Jurkat, Clone E6-1 (cell line): ENCODE data around the gene UPB1.

Source experiments
- DNase-seq: peaks from one replicate; pipeline ENCODE4 v3.0.0-alpha.2; 2011; ENCODE audit warnings: low read depth, low spot score
- H3K4me3 ChIP-seq: 2 replicates; pipeline ENCODE4 v1.5.1; 2011; ENCODE audit warnings: mild to moderate bottlenecking, low read length, control low read depth, moderate library complexity

The UPB1 gene

DNA sequence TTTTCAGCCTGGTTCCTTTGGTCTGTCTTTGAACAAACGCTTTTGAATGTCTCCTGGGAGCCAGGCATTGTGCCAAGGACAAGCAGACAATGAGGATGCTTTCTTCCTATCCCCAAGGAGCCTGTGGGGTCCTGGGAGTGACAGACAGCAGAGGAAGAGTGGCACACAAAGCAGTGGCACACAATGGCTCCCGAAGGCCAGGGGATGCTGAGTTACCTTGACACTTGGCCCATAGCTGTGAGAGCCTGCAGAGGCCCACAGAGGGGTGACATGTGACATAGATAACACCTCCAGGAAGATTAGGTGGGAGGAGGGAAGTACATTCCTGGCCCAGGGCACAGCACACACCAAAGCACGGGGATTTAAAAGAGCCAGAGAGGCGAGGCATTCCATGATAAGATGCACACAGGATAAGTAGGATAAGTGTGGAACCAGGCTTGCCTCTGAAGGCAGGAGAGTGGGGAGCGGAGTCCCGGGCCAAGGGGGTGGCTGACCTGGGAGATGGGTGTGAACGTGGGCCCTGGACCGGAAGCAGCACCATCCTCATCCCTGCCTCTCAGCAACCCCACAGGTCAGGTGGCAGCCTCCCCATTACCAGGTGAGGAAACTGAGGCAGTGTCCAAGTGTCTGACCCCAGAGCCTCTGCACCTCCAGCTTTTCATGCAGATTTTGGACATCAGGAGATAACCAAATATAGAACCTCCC is 6.3 kb downstream of the UPB1 start:
- DNase-seq: no peak
- H3K4me3 ChIP-seq: no peak overlapping the region

DNA sequence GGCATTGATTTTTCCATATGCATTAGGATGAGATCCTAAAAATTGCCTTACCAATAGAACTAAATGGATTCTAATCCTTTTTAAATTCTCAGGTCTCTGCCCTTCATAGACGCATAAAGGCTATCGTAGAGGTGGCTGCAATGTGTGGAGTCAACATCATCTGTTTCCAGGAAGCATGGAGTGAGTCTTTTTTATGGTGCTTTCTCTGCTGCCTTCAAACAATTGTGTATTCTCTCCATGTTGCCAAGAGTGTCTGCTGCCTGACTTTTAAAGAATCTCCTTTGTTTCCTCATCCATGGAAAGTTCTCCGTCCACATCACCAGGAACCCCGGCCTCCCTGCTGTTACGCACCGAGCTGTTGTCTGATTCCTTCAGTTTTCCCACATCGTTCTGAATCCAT is 6.9 kb downstream of the UPB1 start:
- no peak for DNase-seq
- no peak overlapping the region for H3K4me3 ChIP-seq

DNA sequence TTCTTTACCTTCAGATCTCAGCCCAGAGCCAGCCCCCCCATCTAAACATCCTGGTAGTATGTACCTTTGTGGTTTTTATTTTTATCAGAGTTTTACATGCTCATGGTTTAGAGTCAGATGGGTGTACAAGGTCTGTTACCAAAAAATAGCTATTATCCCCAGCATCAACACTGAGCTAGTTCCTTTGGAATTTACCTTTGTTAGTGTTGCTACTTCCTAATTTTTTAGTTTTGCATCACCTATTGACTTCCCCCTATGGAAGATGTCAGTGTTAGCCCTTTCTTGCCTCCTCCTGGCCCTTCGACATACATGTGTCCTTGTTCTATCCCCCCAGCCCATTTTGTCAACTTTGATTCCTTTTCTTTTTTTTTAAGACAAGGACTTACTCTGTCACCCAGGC is 7.4 kb downstream of the UPB1 start:
- DNase-seq: no peak
- no peak overlapping the region for H3K4me3 ChIP-seq

DNA sequence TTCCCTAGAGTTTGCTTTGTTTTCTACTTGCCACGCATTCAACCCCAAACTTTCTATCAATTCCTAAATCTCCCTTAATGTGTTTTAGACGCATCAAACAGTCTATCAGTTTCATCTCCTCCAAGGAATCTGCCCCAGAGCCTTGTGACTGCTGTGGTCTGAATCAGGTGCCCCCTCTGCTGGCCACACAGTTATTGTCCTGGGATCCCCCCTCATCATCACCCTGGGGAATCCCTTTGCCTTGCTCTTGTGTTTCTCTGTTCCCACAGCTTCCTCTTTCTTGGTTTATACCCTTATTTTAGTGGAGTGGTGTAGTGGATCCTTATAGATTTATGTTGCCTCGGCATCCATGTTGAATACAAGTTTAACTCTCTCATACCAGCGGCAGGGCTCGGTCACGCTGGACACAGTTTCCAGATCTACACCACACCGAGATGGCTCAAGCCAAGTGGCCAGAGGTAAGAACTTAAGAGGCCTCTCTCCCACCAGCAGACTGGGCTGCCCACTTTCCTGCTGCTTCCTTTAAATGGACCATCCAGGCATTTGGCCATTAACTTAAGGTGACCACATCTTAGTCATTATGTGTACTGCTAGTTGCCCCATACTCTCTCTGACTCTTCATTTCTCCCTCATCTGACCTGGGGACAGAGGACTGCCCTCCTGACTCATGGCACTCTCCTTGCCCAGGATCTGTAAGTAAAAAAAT is 8.2 kb downstream of the UPB1 start:
- no peak overlapping the region for H3K4me3 ChIP-seq

DNA sequence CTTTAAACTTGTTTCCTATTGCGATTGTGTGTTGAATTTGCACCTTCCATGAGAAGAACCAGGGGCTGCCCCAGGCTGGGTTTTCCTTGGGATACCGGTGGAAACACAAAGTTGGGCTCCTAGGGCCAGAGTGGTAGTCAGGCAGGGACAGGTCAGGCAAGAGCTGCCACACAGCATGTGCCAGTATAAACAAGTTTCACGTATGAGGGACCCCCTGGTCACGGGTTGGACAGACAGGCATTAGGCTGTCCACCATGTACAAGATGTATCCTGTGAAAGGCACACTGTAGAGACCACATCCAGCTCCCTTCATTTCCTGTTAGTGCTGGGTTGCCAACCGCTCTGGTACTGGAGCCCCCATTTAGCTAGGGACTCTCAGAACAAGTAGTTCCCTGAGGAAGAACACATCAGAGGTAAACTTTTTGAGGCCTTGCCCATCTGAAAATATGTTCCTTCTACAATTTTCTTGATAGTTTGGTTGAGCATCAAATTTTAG is 8.8 kb downstream of the UPB1 start:
- DNase-seq: no peak
- no peak overlapping the region for H3K4me3 ChIP-seq

More for the DNA sequence above, 8.2 kb downstream of the UPB1 start:
- peak; percentile 44 for DNase-seq

DNA sequence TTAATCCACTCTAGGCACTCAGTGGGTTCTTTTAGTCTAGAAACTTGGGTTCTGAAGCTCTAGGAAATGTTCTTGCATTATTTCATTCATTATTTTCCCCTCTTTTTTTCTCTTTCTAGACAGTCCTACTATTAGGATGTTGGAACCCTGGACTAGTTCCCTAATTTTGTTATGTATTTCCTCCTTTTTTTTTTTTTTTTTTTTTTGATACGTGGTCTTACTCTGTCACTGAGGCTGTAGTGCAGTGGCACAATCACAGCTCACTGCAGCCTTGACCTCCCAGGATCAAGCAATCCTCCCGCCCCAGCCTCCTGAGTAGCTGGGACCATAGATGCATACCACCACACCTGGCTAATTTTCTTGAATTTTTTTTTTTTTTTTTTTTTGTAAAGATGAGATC is 9.4 kb downstream of the UPB1 start:
- H3K4me3 ChIP-seq: no peak overlapping the region
- no peak for DNase-seq

DNA sequence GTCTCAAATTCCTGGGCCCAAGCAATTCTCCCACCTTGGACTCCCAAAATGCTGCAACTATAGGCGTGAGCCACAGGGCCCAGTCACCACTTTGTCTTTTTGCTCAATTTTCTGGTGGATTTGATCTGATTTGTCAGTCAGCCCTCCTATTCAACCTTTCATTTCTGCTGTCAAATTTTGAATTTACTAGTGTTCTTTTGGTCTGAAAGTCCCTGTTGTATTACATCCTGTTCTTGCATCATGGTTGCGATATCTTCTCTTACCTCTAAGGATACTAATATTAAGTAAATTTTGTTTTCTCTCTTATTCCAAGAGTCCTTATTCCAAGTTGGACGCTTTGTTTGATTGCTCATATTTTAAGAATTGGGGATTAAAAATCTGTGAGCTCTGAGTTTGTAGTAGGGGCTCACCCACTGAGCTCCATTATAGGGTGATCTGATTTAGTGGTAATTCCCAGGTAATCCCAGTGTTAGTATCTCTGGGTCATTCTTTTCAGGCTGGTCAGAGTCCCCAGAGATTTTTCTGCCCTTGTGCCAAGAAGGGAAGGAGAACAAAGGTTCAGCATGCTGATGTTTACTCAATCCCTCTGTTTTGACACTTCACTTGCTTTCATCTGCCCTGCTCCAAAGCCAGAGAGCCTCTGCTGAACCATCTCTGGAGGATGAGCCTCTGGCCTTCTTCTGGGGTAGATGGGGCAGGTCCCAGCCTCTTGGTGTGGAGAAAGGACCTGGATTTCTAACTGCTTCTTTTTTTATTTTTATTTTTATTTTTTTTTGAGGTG is 10.0 kb downstream of the UPB1 start:
- DNase-seq: no peak

DNA sequence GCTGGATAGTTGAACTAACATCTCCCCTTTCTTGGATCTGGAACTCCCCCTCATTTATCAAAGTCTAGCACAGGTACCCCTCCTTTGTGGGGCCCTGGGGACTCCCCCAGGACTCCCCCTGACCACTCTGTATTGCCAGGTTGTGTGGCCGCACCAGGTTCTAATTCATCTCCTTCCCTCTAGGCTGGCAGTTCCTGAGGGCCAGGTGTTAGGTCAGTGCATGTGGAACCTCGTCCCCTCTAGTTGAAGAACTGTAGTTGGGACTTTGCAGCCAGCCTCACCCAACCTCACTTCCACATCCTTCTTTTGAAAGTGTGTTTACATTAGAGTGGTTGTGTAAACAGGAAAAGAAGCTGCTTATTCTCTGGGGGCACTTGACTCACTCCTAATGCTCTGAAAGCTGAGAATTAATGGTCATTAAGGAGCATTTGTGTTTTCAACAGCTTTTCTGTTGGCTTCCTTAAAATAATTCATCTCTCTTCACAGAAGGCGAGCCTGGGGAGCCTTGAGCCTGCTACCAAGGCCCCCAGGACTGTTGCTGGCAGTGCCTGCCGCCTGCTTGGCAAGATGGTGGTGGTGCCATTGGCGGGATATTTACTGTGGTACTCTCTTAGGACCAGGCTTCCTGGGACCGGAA is 11.8 kb downstream of the UPB1 start:
- no peak overlapping the region for H3K4me3 ChIP-seq
- DNase-seq: no peak

More for the DNA sequence above, 10.0 kb downstream of the UPB1 start:
- H3K4me3 ChIP-seq: no peak overlapping the region

DNA sequence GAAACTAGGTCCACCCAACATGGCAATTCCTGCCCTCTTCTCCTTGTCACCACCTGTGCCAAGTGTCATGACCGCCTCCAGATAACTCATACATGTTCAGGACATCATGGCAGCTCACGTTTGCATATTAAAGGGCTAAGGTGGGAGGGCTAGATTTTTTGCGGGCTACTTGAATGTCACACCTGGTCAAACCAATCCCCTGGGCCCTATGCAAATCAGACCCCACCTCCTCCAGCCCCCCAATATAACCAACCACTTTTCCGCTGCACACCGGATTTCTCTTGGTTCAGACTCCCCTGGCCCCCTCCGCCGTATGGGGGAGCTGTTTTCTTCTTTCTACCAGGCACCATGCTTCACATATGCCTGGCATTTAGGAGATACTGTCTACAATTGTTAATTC is 12.6 kb downstream of the UPB1 start:
- DNase-seq: no peak
- H3K4me3 ChIP-seq: no peak overlapping the region

DNA sequence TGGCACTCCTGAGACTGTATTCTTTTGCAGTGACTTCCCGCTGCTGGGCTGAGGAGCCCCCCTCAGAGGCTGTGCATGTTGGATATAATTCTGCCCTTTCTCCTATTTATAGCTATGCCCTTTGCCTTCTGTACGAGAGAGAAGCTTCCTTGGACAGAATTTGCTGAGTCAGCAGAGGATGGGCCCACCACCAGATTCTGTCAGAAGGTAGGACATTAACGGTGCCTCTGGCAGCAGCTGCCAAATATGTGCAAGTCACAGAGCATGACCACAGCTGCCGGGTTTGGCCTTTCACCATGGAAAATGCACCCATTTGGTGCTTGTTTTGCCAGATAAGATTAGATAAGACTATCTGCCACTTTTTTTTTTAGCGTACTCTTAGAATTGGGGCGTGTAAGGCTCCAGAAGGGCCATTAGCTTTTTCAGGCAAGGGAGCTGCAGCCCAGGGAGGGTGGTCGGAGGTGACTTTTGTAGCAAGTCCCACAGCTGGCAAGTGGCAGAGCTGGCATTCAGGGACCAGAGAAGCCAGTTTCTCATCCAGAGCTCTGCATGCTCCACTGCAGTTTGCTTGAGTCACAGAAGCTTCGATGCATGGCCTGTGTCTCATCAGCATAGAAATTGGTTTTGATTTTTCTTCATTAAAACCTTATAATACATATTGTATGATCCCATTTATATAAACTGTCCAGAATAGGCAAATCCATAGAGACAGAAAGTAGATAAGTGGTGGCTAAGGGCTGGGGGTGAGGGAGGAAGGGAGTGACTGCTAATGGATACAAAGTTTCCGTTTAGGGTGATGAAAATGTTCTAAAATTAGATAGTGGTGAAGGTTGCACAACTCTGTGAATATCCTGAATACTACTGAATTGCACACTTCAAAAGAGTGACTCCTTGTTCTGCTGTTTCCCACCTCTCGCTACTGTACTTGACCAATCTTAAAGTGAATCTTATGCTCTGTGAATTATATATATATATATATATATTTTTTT is 15.8 kb downstream of the UPB1 start:
- no peak for DNase-seq
- no peak overlapping the region for H3K4me3 ChIP-seq

DNA sequence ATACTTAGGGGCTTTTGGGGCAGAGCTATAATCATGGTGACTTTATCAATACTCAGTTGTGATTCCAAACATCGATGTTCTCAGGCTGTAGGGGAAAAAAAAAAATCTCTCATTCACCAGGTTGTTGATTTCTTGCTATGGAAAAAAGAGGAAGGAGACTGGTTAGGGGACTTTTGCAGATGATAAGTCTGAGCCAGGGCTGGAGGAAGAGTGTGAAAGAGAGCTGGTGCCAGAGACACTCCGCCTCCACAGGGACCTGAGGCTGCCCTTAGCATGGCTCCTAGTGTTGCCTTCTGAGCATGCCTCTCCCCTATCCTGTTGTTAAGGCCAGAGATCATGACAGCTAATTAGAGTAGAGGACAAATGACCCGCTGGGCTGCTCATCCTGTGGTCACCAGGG is 16.9 kb downstream of the UPB1 start:
- no peak for DNase-seq
- no peak overlapping the region for H3K4me3 ChIP-seq

DNA sequence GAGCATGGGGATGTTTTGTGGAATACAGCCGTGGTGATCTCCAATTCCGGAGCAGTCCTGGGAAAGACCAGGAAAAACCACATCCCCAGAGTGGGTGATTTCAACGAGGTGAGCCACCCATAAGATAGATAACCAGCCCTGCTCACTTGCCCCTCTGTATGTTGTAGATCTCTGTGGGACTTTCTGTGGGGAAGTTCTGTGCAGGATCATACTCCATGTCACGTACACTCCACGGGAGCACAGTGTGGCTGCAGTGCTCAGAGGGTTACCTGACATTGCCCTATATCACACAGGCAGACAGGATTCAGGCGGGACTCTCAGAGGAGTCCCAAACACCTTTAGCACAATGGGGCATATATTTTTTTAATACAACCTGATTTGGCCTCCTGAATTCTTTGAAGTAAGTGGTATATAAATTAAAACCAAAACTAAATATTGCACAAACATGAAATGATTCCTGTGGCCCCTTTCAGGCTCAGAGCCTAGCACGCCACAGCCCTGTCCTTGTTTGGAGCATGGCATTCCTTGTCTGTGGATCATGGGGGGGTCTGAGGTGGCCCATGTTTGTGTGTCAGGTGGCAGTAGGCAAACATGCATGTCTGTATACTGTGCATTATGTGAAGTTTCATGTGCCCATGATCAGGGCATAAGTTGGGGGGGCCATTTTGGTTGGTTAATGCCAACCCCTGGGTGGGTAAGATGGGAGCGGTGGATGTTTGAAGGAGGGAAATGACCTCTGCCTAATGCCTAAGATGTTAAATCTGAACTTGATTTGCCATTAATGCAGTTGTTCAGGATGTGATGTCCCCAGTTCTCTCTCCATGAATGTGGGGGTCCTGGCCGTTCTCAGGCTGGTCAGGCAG is 18.5 kb downstream of the UPB1 start:
- no peak for DNase-seq
- H3K4me3 ChIP-seq: no peak overlapping the region

DNA sequence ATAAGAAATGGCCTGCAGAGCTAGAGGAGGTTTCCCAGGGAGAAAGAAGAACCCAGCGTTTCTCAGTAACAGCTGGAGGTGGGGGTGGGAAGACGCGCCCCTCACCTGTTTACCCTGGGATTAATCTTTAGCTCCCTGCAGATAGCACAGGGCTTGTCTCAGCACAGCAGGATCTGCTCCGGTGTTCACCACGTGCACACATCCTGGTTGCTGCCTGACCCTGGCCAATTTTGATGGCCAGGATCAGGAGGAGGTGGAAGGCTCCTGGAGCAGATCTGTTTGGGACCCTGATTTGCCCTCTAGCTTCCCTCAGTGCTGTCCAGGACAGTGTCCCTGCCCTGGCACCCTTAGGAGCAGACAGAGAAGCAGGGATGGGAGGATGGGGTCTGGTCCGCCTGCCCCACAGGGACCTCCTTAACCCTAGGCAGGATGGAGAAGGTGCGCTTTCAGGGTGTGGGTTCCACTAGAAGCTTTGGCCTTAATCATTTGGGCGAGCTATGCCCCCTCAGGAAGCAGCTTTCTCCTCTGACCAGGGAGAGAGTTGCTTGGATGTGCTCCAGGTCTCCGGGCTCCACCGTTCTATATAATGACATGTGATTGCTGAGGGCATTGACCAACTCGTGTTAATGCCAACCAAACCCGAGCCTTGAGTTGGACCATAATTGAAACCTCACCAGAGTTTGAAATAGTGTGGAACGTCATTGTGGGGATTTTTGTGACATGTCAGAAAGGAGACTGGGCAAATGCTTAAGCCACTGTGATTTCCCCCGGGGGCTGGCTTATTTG is 19.3 kb downstream of the UPB1 start:
- DNase-seq: no peak
- H3K4me3 ChIP-seq: no peak overlapping the region

DNA sequence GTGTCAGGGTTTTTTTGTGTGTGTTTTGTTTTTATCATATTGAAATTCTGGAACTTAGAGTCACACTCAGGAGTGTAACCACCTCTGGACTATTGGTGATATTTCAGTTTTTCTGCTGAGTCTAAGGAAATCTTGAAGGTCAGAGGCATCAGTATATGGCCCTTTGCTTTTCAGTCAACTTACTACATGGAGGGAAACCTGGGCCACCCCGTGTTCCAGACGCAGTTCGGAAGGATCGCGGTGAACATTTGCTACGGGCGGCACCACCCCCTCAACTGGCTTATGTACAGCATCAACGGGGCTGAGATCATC is 19.9 kb downstream of the UPB1 start:
- no peak overlapping the region for H3K4me3 ChIP-seq
- DNase-seq: no peak

DNA sequence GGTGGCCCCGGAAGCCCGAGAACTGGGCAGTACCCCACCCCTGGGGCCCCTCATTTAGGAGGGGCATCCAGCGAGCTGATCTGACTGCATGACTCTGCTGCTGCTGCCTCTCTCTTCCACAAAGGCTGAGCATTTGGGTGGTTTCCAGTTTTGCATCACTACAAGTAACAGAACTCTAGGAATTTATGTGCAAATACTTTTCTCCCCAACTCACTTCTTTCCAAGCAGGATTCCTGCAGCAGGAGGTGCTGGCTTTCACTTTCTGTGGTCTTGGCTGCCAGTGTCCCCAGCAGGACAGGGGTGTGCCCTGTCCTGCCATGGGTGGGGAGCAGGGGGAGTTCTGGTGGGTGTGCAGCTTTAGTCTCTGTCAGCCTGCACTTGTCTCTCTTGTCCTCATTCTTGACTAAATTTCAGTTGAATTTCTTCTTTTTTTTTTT is 21.2 kb downstream of the UPB1 start:
- no peak overlapping the region for H3K4me3 ChIP-seq

DNA sequence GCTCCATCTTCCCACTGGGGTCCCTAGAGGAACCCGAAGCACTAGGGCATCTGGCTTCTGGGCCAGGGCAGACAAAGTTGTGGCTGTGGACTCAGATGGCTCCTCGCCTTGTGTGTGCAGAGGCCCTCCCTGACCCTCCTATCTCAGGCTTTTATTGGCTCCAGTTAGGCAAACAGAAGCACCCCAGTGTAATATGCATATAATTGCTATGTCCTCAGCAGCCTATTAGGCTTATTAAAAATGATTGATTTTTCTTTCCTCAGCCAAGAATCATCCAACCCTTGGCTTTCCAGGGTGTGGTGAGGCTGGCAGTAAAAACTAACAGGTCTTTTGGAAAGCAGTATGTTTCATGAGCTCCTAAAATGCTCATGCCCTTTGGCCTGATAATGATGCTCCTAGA is 22.3 kb downstream of the UPB1 start:
- DNase-seq: no peak
- no peak overlapping the region for H3K4me3 ChIP-seq

More for the DNA sequence above, 21.2 kb downstream of the UPB1 start:
- DNase-seq: no peak

DNA sequence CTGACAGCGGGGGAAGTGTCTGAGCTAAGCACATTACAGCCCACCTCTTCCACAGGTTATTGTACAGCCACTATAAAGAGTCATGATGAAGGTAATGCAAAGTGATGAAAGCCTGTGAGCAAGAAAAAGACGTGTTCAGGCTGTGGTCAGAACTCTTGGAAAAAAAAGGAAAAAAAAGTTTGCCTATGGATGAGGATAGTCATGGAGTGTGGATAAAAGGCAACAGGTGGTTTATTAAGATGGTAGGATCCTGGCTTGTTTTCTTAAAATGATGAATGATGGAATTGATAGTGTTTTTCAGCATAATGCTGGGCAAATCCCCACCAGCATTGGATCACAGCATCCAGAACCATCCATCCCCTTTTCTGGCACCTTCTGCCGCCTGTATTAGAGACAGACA is 23.1 kb downstream of the UPB1 start:
- DNase-seq: no peak
- no peak overlapping the region for H3K4me3 ChIP-seq
